Right lobe of liver (tissue), 6 donors: ENCODE results near the gene PDE4C. TPM values are rescaled to one million over a fixed set of nuclear protein-coding genes. Genes with fewer than 3 reads are reported as not detected.

ENCODE experiments used
- ATAC-seq, 4 donors: fragments of 200-7000 bp; cut with Tn5 transposase; one replicate each; pipeline ENCODE4 v1.9.1; 2020; ENCODE audit warnings: mild to moderate bottlenecking in 4 of 4, moderate library complexity in 4 of 4
- DNase-seq, 3 donors: peaks; one replicate each; pipeline ENCODE4 v3.0.0-alpha.2; 2020
- H3K27ac ChIP-seq, 3 donors: fragments of 200-600 bp; one replicate each; pipeline ENCODE4 v1.8.0; 2022
- H3K27me3 ChIP-seq, 2 donors: fragments of 200-600 bp; one replicate each; pipeline ENCODE4 v1.8.0; 2022
- H3K36me3 ChIP-seq, 4 donors: fragments of 200-600 bp; sonication (generic) in 1 of 4; one replicate each; pipeline versions ENCODE4 v1.5.1 to v1.8.0; 2017 to 2022; ENCODE audit warnings: control low read depth in 1 of 4
- H3K4me1 ChIP-seq, 4 donors: fragments of 200-600 bp; sonication (generic) in 1 of 4; one replicate each; pipeline versions ENCODE4 v1.5.1 to v1.8.0; 2017 to 2022; ENCODE audit warnings: control low read depth in 1 of 4
- H3K4me3 ChIP-seq, 3 donors: fragments of 200-600 bp; one replicate each; pipeline ENCODE4 v1.8.0; 2022
- H3K9me3 ChIP-seq, 4 donors: fragments of 200-600 bp; sonication (generic) in 1 of 4; one replicate each; pipeline versions ENCODE4 v1.5.1 to v1.8.0; 2017 to 2022; ENCODE audit warnings: control low read depth in 1 of 4
- CTCF ChIP-seq, 4 donors: fragments of 200-600 bp in 3 of 4; fragments of 450-650 bp in 1 of 4; IDR thresholded peaks; one replicate each; pipeline versions ENCODE4 v1.5.1 to v1.8.0; 2016 to 2022; ENCODE audit warnings: antibody characterized with exemption in 4 of 4, mild to moderate bottlenecking in 2 of 4
- POLR2A ChIP-seq: fragments of 450-650 bp; IDR thresholded peaks from one replicate; pipeline ENCODE4 v1.6.1; 2017; ENCODE audit warnings: antibody characterized with exemption, mild to moderate bottlenecking
- WGBS: methylation state at CpG from one replicate; pipeline ENCODE4 v1.1.6; 2018; ENCODE audit warnings: low coverage, low lambda C conversion rate; ENCODE audit not compliant: insufficient coverage; ENCODE audit errors: missing lambda C conversion rate; 5-methylcytosine and 5-hydroxymethylcytosine counted together
- intact Hi-C, 2 donors: fragments of 100-400 bp; cut with DNase I; formaldehyde crosslinking; loops; one replicate each; pipeline versions ENCODE4 v1.11.2 to v1.14.1; 2022
- total RNA-seq, 6 experiments: library from RNA; depleted of rRNA in 2 of 6; stranded (reverse); fragments of >200 nt in 2 of 6; fragmentation: NEBNext Ultra II Directional in 3 of 6; extraction: Animal tissue kit (Norgen Biotek cat#: 25700) in 3 of 6; gene quantifications; one replicate each; pipeline versions ENCODE4 v1.1.0 to v1.2.4, GENCODE V29; 2016 to 2023
- donor health status: DM: no; HTN: yes; CAD: no.
- donor health status: DM: no; HTN: no; CAD: no.
- donor health status: DM: no; HTN: no; CAD: no.
- donor health status: DM: no; HTN: yes; CAD: no.
- donor health status: DM: no; HTN: yes; CAD: no.

PDE4C gene
- total RNA-seq, 6 experiments from 2014 or later, result 0.25 to 1.1 (median 0.57) TPM

- Histone ChIP-seq H3K4me1 (peaks cover 0 to 27% (median 11%) of the 10 kb centered on the region in 4 donors), H3K9me3 (no peaks in the 10 kb centered on the region), H3K36me3 (peaks cover 0 to 10% (median 0%) of the 10 kb centered on the region in 4 donors), H3K27ac (no peak overlapping the region), H3K4me3 (no peak overlapping the region), H3K27me3 (no peaks in the 10 kb centered on the region)
- 76% methylated on average over 5 of the region's 6 CpGs for WGBS
- ATAC-seq, result no peak
- intact Hi-C loops, result loop anchor here in 1 of 2 donors (10.0 kb wide), 1 partner anchor 143 kb away; the partner anchor contains the start of gene SSBP4
- no peak for DNase-seq
- TF ChIP-seq CTCF (IDR thresholded peaks at IDR 0.05), result no peak
- TF ChIP-seq POLR2A, result no peak
Measured at GRCh38 chr19:18271433-18271841, 45.2 kb upstream of the PDE4C start.

- Histone ChIP-seq H3K27ac (no peak overlapping the region), H3K4me3 (no peak overlapping the region), H3K27me3 (no peaks in the 10 kb centered on the region), H3K4me1 (peaks cover 0 to 17% (median 6%) of the 10 kb centered on the region in 4 donors), H3K9me3 (no peaks in the 10 kb centered on the region), H3K36me3 (peaks cover 0 to 12% (median 0%) of the 10 kb centered on the region in 4 donors)
- 72% methylated on average over 4 of the region's 9 CpGs for WGBS
- intact Hi-C loops, result loop anchor here in 1 of 2 donors (10.0 kb wide), 1 partner anchor 144 kb away; the partner anchor contains the start of gene SSBP4
- DNase-seq (no peak), ATAC-seq (no peak)
- TF ChIP-seq POLR2A (no peak), CTCF (IDR thresholded peaks at IDR 0.05) (no peak)
Measured at GRCh38 chr19:18270326-18270725, 44.1 kb upstream of the PDE4C start.

- DNase-seq (no peak), ATAC-seq (no peak)
- Histone ChIP-seq H3K36me3 (peaks cover 0 to 12% (median 0%) of the 10 kb centered on the region in 4 donors), H3K4me1 (peaks cover 0 to 7% (median 0%) of the 10 kb centered on the region in 4 donors), H3K9me3 (no peaks in the 10 kb centered on the region), H3K27me3 (no peaks in the 10 kb centered on the region), H3K4me3 (no peak overlapping the region), H3K27ac (no peak overlapping the region)
- WGBS, result 69% methylated on average over 2 of the region's 2 CpGs
- TF ChIP-seq POLR2A (no peak), CTCF (IDR thresholded peaks at IDR 0.05) (no peak)
- intact Hi-C loops, result no loop called here
Measured at GRCh38 chr19:18269070-18269723, 43.0 kb upstream of the PDE4C start.

- ATAC-seq, result no peak
- Histone ChIP-seq H3K4me3 (no peak overlapping the region), H3K27me3 (no peaks in the 10 kb centered on the region), H3K9me3 (no peaks in the 10 kb centered on the region), H3K27ac (no peak overlapping the region), H3K36me3 (peaks cover 0 to 12% (median 0%) of the 10 kb centered on the region in 4 donors), H3K4me1 (no peaks in the 10 kb centered on the region)
- 89% methylated on average over 9 of the region's 42 CpGs for WGBS
- intact Hi-C loops, result no loop called here
- DNase-seq, result no peak
- TF ChIP-seq CTCF (IDR thresholded peaks at IDR 0.05) (no peak), POLR2A (no peak)
Measured at GRCh38 chr19:18266771-18267686, 40.8 kb upstream of the PDE4C start.
